ENCODE results near the gene CBLB. TPM values are rescaled to one million over a fixed set of nuclear protein-coding genes. Genes with fewer than 3 reads are reported as not detected.

CBLB gene
- total RNA-seq, 1 donor from 2014 or later: 57.0 TPM

DNA sequence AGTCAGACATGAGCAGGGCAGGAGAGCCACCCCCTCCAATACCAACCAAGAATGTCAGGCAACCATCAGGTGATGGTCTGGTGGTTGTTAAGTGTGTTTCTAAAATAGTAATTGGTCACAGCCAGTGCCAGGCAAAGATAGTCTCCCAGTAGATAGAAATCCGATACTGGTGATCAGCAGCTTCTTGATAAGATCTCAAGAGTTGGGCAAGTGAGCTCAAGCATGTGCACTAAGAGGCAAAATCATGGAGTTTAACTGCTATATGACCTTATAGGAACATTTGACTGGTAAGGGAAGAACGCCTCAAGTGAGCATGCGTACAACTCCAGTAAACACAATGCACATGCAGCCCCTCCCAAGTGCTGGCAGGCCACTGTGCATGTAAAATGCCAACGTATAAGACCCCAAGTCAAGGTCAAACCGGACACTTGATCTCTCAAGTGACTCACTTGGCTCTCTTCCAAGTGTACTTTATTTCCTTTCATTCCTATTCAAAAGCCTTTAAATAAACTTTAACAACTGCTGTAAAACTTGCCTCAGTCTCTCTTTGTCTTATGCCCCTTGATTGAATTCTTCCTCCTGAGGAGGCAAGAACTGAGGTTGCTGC is 36.0 kb upstream of the CBLB start:
- peaks cover 14% of the 10 kb centered on the region for H3K9me3 Mint-ChIP-seq
- H3K27ac Mint-ChIP-seq: no peak overlapping the region
- TF ChIP-seq, protein P1, sequence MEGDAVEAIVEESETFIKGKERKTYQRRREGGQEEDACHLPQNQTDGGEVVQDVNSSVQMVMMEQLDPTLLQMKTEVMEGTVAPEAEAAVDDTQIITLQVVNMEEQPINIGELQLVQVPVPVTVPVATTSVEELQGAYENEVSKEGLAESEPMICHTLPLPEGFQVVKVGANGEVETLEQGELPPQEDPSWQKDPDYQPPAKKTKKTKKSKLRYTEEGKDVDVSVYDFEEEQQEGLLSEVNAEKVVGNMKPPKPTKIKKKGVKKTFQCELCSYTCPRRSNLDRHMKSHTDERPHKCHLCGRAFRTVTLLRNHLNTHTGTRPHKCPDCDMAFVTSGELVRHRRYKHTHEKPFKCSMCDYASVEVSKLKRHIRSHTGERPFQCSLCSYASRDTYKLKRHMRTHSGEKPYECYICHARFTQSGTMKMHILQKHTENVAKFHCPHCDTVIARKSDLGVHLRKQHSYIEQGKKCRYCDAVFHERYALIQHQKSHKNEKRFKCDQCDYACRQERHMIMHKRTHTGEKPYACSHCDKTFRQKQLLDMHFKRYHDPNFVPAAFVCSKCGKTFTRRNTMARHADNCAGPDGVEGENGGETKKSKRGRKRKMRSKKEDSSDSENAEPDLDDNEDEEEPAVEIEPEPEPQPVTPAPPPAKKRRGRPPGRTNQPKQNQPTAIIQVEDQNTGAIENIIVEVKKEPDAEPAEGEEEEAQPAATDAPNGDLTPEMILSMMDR (conservative IDR thresholded peaks at IDR 0.05): no peak
- H3K27me3 Mint-ChIP-seq: no peaks in the 10 kb centered on the region
- DNase-seq (ENCODE audit: extremely low spot score, unreplicated experiment): no peak
- no peaks in the 10 kb centered on the region for H3K36me3 Mint-ChIP-seq
- no peak overlapping the region for H3K4me3 Mint-ChIP-seq
- peaks cover 11% of the 10 kb centered on the region for H3K4me1 Mint-ChIP-seq (ENCODE audit: unreplicated experiment)

DNA sequence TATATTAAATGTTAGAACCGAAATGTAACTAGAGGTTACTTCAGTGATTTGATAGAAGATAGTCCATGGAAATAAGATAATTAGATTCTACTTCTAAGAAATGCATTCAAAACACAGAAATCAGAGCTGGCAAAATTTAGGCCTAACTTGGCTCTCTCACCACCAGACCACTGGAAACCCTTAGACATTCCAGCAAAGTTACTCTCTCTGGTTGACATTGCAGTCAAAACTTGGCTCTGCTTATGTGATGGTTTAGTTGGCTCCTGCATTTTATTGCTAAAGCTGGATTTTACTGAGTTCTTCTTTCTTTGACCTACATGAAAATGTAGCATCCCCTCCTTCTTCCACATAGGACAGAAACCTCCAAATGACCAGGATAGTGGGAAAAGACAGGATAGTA is 35.4 kb upstream of the CBLB start:
- Mint-ChIP-seq H3K27me3 (no peaks in the 10 kb centered on the region), H3K4me3 (no peak overlapping the region), H3K9me3 (peaks cover 10% of the 10 kb centered on the region), H3K4me1 (ENCODE audit: unreplicated experiment) (peaks cover 11% of the 10 kb centered on the region), H3K36me3 (no peaks in the 10 kb centered on the region), H3K27ac (no peak overlapping the region)
- DNase-seq (ENCODE audit: extremely low spot score, unreplicated experiment): no peak
- TF ChIP-seq, protein P1 (conservative IDR thresholded peaks at IDR 0.05): no peak

DNA sequence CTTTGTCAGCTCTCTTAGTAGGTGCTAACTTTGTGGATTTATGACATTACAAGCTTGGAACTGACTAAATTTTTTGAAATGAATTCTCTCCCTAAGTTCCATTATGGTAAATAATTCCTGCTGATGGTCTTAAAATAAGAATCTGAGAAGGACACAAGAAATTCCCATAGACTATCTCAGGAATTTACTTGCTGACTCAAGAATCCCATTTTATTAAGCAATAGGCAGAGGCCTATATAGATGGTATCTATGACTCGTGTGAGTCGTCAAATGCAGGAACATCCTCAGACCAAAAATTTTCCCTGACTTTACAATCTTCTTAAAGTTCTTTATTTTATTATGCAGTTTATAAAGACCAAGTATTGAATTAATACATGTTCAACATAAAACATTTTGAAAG is 30.7 kb upstream of the CBLB start:
- Mint-ChIP-seq H3K36me3 (no peaks in the 10 kb centered on the region), H3K27me3 (no peaks in the 10 kb centered on the region), H3K9me3 (peaks cover 8% of the 10 kb centered on the region), H3K27ac (no peak overlapping the region), H3K4me3 (no peak overlapping the region), H3K4me1 (ENCODE audit: unreplicated experiment) (peaks cover 3% of the 10 kb centered on the region)
- no peak for DNase-seq (ENCODE audit: extremely low spot score, unreplicated experiment)
- TF ChIP-seq, protein P1 (conservative IDR thresholded peaks at IDR 0.05): no peak

GRCh38 chr3:105891101-105891500 is 22.3 kb upstream of the CBLB start:
- H3K9me3 Mint-ChIP-seq: no peaks in the 10 kb centered on the region
- no peaks in the 10 kb centered on the region for H3K36me3 Mint-ChIP-seq
- H3K27me3 Mint-ChIP-seq: no peaks in the 10 kb centered on the region
- TF ChIP-seq, protein P1 (conservative IDR thresholded peaks at IDR 0.05): no peak
- DNase-seq (ENCODE audit: extremely low spot score, unreplicated experiment): no peak
- H3K4me3 Mint-ChIP-seq: no peak overlapping the region
- H3K4me1 Mint-ChIP-seq (ENCODE audit: unreplicated experiment): no peaks in the 10 kb centered on the region
- no peak overlapping the region for H3K27ac Mint-ChIP-seq

DNA sequence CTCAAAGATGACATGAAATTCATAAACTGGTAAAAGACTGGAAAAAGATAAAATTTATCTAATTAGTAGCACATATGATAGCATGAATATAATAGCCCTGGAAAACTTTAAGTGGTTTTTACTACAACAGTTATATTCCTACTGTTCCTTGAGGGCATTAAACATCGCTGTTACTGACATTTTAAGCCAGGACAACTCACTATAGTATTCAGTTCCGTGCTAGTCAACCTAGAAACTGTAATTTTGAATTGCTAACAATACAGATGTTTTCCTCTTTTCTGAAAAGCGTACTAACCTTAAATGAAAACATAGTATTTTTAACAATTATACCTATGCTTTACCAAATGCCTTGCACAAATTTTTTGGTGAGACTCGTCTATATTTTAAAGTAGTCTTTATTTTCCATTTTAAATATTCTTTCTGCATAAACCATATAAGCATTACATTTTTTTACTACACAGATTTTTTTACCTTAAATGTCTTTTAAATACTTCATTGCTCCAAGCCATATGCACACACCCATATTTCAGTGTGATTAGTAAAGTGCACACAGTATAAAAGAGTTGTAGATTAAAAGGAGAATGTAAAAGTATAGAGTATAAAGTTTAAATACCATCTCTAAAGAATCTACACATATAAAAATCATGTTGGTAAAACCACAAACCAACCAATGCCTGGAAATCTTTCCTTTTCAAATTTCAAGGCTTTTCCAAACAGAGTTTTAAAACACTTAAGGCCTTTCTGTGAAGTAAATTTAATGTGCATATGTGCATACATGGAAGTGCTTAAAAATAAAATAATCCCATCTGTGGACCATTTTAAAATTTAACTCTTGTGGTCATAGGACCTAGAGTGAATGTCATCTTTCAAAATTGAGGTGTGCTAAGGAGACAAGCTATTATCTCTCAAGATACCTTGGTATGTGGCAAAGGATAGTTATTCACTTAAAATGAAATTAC is 20.1 kb upstream of the CBLB start:
- no peak overlapping the region for H3K4me3 Mint-ChIP-seq
- DNase-seq (ENCODE audit: extremely low spot score, unreplicated experiment): no peak
- H3K27me3 Mint-ChIP-seq: no peaks in the 10 kb centered on the region
- peaks cover 1% of the 10 kb centered on the region for H3K4me1 Mint-ChIP-seq (ENCODE audit: unreplicated experiment)
- TF ChIP-seq, protein P1 (conservative IDR thresholded peaks at IDR 0.05): no peak
- H3K9me3 Mint-ChIP-seq: peaks cover 1% of the 10 kb centered on the region
- no peak overlapping the region for H3K27ac Mint-ChIP-seq
- H3K36me3 Mint-ChIP-seq: no peaks in the 10 kb centered on the region
